PC-3 (cell line): Measurements from ENCODE around the gene ZNF878. TPM values are rescaled to one million over a fixed set of nuclear protein-coding genes. Genes with fewer than 3 reads are reported as not detected.
A peak's percentile ranks its signal among the peaks of the same experiment; 100 is the strongest.

Experiments used
- ATAC-seq: fragments of 200-7000 bp; cut with Tn5 transposase; 2 replicates; pipeline ENCODE4 v1.9.1; 2020; ENCODE audit warnings: mild to moderate bottlenecking, moderate library complexity
- BruUV-seq: library from RNA; stranded (reverse); fragments of 400-500 nt; replicated peaks from 2 replicates; lab custom pipeline; 2021; lab: Mats Ljungman, UMichigan
- CTCF ChIA-PET: fragments of 300-600 bp; sonication (Branson Sonifier 250); formaldehyde crosslinking; loops from one replicate; lab custom pipeline; 2022; ENCODE audit warnings: antibody characterized with exemption; lab: Charles Lee
- POLR2A ChIA-PET: fragments of 300-600 bp; sonication (Branson Sonifier 250); formaldehyde crosslinking; loops from one replicate; lab custom pipeline; 2022; ENCODE audit warnings: antibody characterized with exemption; ENCODE audit not compliant: unreplicated experiment; lab: Charles Lee
- DNase-seq: peaks from one replicate; pipeline ENCODE4 v3.0.0-alpha.2; 2015
- H2AFZ ChIP-seq: fragments of 300-600 bp; sonication (generic); 2 replicates; pipeline ENCODE4 v1.6.0; 2016; ENCODE audit warnings: antibody characterized with exemption, low read length
- H3F3A ChIP-seq: fragments of 300-600 bp; sonication (generic); one replicate; pipeline ENCODE4 v1.6.0; 2017; ENCODE audit warnings: antibody characterized with exemption, low read length, control low read depth, mild to moderate bottlenecking; ENCODE audit not compliant: unreplicated experiment
- H3K27ac ChIP-seq: fragments of 300-600 bp; sonication (generic); 2 replicates; pipeline ENCODE4 v1.5.1; 2016; ENCODE audit warnings: mild to moderate bottlenecking, low read length
- H3K27me3 ChIP-seq: fragments of 300-600 bp; sonication (generic); 2 replicates; pipeline ENCODE4 v1.6.1; 2016; ENCODE audit warnings: low read length, mixed read lengths
- H3K36me3 ChIP-seq: fragments of 300-600 bp; sonication (generic); 2 replicates; pipeline ENCODE4 v1.6.1; 2016; ENCODE audit warnings: low read depth, mixed run types, low read length, mixed read lengths
- H3K4me1 ChIP-seq: fragments of 300-600 bp; sonication (generic); 2 replicates; pipeline ENCODE4 v1.5.1; 2016; ENCODE audit warnings: low read length; ENCODE audit not compliant: insufficient read depth
- H3K4me2 ChIP-seq: fragments of 300-600 bp; sonication (generic); 2 replicates; pipeline ENCODE4 v1.6.0; 2016; ENCODE audit warnings: low read length
- H3K4me3 ChIP-seq: fragments of 300-600 bp; sonication (generic); 2 replicates; pipeline ENCODE4 v1.5.1; 2016; ENCODE audit warnings: mild to moderate bottlenecking, low read length, mixed read lengths
- H3K79me2 ChIP-seq: fragments of 300-600 bp; sonication (generic); 2 replicates; pipeline ENCODE4 v1.6.1; 2017; ENCODE audit warnings: low read length, mixed read lengths
- H3K9ac ChIP-seq: fragments of 300-600 bp; sonication (generic); 2 replicates; pipeline ENCODE4 v1.6.0; 2016; ENCODE audit warnings: mild to moderate bottlenecking, low read length
- H3K9me2 ChIP-seq: fragments of 300-600 bp; sonication (generic); replicated peaks from 2 replicates; pipeline ENCODE4 v1.6.1; 2016; ENCODE audit warnings: mixed run types, low read length, mixed read lengths
- H3K9me3 ChIP-seq: fragments of 300-600 bp; sonication (generic); 2 replicates; pipeline ENCODE4 v1.6.1; 2016; ENCODE audit warnings: low read length, mixed read lengths
- H4K20me1 ChIP-seq: fragments of 300-600 bp; sonication (generic); 2 replicates; pipeline ENCODE4 v1.6.1; 2016; ENCODE audit warnings: low read length, mixed read lengths
- EZH2 ChIP-seq: fragments of 300-600 bp; sonication (generic); IDR thresholded peaks from one replicate; pipeline ENCODE4 v1.6.1; 2017; ENCODE audit warnings: antibody characterized with exemption, mild to moderate bottlenecking, low read length; ENCODE audit not compliant: unreplicated experiment
- EZH2phosphoT487 ChIP-seq: fragments of 300-600 bp; sonication (generic); IDR thresholded peaks from 2 replicates; pipeline ENCODE4 v1.6.1; 2018; ENCODE audit warnings: mild to moderate bottlenecking, antibody characterized with exemption, low read length, borderline replicate concordance
- intact Hi-C: fragments of 100-400 bp; cut with micrococcal nuclease; formaldehyde crosslinking; loops from 2 replicates; pipeline ENCODE4 v1.9.0; 2023
- total RNA-seq: library from RNA; depleted of rRNA; stranded (reverse); fragments of >200 nt; gene quantifications from 2 replicates; pipeline ENCODE4 v1.2.3, GENCODE V29; 2014
- TF ChIP-seq, protein P1 (sequence below): fragments of 300-600 bp; sonication (generic); conservative IDR thresholded peaks from 2 replicates; pipeline ENCODE4 v1.5.1; 2017; ENCODE audit warnings: antibody characterized with exemption, low read depth, mild to moderate bottlenecking, low read length

The ZNF878 gene
- total RNA-seq, 1 experiment from 2014 or later, result 1.9 TPM

DNA sequence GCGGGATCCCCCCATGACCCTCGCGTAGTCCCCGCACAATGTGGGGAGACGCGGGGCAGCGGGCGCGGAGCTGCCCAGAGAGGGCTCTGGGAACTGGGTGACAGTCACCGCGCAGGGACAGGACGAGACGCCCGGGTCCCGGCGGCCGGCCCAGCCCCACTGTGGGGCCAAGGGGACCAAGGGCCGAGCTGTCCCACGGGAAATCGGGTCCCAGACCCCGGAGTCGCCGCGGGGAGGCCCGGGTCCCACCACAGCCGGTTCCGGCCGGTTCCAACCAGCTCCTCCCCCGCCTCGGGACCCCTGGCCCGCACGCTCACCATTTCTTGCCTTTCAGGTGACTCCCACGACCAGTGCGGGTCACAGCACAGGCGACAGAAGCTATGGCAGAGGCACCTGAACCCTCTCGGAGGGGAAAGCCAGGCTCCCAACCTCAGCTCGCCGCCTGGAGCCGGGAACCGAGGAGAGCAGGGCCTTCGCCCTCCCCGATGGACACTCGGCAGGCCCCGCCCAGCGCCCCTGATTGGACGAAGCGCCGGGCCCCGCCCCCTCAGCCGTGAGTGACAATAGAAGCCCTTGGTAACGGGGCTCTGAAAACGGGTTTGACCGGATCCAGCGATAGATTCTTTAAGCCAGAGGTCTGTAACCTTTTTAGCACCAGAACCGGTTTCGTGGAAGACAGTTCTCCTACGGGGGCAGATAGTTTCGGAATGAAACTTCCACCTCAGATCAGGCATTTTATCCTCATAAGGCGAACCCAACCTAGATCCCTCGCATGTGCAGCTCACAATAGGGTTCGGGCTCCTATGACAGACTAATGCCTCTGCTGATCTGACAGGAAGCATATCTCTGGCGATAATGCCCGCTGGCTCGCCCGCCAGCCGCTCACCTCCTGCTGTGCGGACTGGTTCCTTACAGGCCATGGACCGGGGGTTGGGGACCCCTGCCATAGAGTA lies 17.3 kb downstream of the ZNF878 start, which contains the start of gene ZNF433:
ZNF433 (minus strand) TSS at position 460 of the 953 bp plus-strand sequence; CDS start at position 320, 140 bp downstream.
- intact Hi-C loops, result loop anchor here (2.0 kb wide), 2 partner anchors 47 to 111 kb away; partner anchors contain the start of gene ZNF700
- ChIA-PET CTCF (interaction anchor here (0.9 to 1.1 kb wide), 2 partner anchors 112 to 238 kb away, joined by 3 to 4 read pairs; no protein-coding TSS in a partner anchor), POLR2A (interaction anchor here (0.5 to 0.7 kb wide), 2 partner anchors 17 to 93 kb away, joined by 4 to 6 read pairs; no protein-coding TSS in a partner anchor)
- peak within 1 kb of the TSS; percentile 80 for H3K9ac ChIP-seq
- peaks cover 7% of the 10 kb centered on the region; the same call in 1 of the 2 replicates for H3K9me3 ChIP-seq
- H3K79me2 ChIP-seq, result peaks cover 19% of the 10 kb centered on the region
- peak within 1 kb of the TSS; percentile 89 for H3K4me3 ChIP-seq
- no TSS peak for BruUV-seq
- peak; percentile 98 for DNase-seq
- ATAC-seq, result peak; percentile 99
- H3K4me2 ChIP-seq, result peak within 1 kb of the TSS; percentile 91
- no peaks in the 10 kb centered on the region for H3K9me2 ChIP-seq
- H3K36me3 ChIP-seq, result peaks cover 20% of the 10 kb centered on the region
- no peak for TF ChIP-seq EZH2phosphoT487
- TF ChIP-seq EZH2, result no peak
- TF ChIP-seq, protein P1, sequence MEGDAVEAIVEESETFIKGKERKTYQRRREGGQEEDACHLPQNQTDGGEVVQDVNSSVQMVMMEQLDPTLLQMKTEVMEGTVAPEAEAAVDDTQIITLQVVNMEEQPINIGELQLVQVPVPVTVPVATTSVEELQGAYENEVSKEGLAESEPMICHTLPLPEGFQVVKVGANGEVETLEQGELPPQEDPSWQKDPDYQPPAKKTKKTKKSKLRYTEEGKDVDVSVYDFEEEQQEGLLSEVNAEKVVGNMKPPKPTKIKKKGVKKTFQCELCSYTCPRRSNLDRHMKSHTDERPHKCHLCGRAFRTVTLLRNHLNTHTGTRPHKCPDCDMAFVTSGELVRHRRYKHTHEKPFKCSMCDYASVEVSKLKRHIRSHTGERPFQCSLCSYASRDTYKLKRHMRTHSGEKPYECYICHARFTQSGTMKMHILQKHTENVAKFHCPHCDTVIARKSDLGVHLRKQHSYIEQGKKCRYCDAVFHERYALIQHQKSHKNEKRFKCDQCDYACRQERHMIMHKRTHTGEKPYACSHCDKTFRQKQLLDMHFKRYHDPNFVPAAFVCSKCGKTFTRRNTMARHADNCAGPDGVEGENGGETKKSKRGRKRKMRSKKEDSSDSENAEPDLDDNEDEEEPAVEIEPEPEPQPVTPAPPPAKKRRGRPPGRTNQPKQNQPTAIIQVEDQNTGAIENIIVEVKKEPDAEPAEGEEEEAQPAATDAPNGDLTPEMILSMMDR, result no peak
- H3K4me1 ChIP-seq, result peaks cover 10% of the 10 kb centered on the region
- H3F3A ChIP-seq, result no peaks in the 10 kb centered on the region
- H3K27me3 ChIP-seq, result no peaks in the 10 kb centered on the region
- H4K20me1 ChIP-seq, result no peaks in the 10 kb centered on the region
- peak within 1 kb of the TSS; percentile 95 for H2AFZ ChIP-seq
- H3K27ac ChIP-seq, result 0 out of 2 replicates have a peak within 1 kb of the TSS, but pooled peaks have one; percentile 14

DNA sequence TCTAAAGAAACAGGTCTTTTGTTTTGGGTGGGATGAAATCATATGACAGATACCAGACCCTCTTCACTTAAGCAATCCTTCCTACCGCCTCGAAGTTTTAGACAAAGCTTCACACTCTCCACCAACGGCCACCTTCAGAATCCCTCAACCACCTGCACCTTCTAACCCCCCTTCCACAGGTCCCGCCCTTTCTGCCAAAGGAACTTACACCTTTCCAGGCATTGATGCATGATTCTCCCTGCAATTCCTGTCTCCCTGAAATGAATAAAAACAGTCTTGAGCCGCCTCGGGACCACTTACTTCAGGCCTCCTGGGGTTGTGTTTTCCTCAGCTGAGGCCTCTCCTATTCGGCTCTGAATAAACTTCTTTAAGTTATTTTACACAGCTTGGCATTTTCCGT lies 18.1 kb downstream of the ZNF878 start:
- peaks cover 24% of the 10 kb centered on the region for H3K36me3 ChIP-seq
- no peak overlapping the region for H3K27ac ChIP-seq
- intact Hi-C loops, result loop anchor here (2.0 kb wide), 2 partner anchors 46 to 110 kb away; partner anchors contain the start of gene ZNF700
- H3K4me1 ChIP-seq, result peaks cover 10% of the 10 kb centered on the region
- H2AFZ ChIP-seq, result peak overlapping the region; percentile 95
- no peaks in the 10 kb centered on the region for H3K27me3 ChIP-seq
- H3K4me3 ChIP-seq, result peak overlapping the region; percentile 89
- peak overlapping the region; percentile 91 for H3K4me2 ChIP-seq
- ChIA-PET CTCF (no interaction called here), POLR2A (no interaction called here)
- no peaks in the 10 kb centered on the region for H3K9me2 ChIP-seq
- TSS peak; percentile 66 for BruUV-seq
- H4K20me1 ChIP-seq, result no peaks in the 10 kb centered on the region
- H3F3A ChIP-seq, result no peaks in the 10 kb centered on the region
- H3K9ac ChIP-seq, result peak overlapping the region; percentile 80
- H3K9me3 ChIP-seq, result peaks cover 7% of the 10 kb centered on the region; the same call in 1 of the 2 replicates
- TF ChIP-seq, protein P1, result no peak
- TF ChIP-seq EZH2, result no peak
- TF ChIP-seq EZH2phosphoT487, result no peak
- DNase-seq, result peak; percentile 18
- peaks cover 19% of the 10 kb centered on the region for H3K79me2 ChIP-seq
- peak; percentile 6; the same call in 1 of the 2 replicates for ATAC-seq
